ENCODE results near the gene LRFN5. TPM values are rescaled to one million over a fixed set of nuclear protein-coding genes. Genes with fewer than 3 reads are reported as not detected.

The LRFN5 gene
- total and polyA plus RNA-seq, 2 of the 8 experiments (the other 6 are each of a cell fraction or from before 2014, with no cell fraction given): 0.85 to 4.7 TPM

DNA sequence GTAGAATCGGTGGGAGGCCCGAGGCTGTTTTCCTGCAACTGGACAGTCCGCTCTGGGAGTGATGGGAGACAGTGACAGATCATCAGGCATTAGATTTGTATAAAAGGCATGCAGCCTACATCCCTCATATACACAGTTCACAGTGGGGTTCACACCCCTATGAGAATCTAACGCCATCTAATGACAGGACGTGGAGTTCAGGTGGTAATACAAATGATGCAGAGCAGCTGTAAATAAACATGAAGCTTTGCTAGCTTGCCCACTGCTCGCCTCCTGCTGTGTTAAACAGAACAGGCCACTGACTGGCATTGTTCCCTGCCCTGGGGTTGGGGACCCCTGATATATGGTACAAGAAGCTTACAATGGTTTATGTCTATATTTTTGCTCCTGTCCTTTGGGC is 179.0 kb downstream of the LRFN5 start:
- Histone ChIP-seq H3K23me2 (ENCODE audit: low read depth, low read length) (no peaks in the 10 kb centered on the region), H3K4ac (replicated peaks; ENCODE audit: insufficient read length, low read depth, low read length) (no peak overlapping the region), H3K9me3 (ENCODE audit: insufficient read depth in 2 of 2, low read depth in 1 of 2, low read length in 1 of 2) (no peaks in the 10 kb centered on the region), H3K79me1 (ENCODE audit: low read depth, low read length) (no peaks in the 10 kb centered on the region), H4K20me1 (replicated peaks in 1 of 2; ENCODE audit: control insufficient read depth in 1 of 2, insufficient read depth in 2 of 2, low read length in 2 of 2) (no peaks in the 10 kb centered on the region), H3K4me3 (ENCODE audit: extremely low read depth in 1 of 4, insufficient read depth in 2 of 4, low read depth in 3 of 4, low read length in 4 of 4) (no peak overlapping the region), H2BK120ac (replicated peaks; ENCODE audit: low read depth, low read length) (no peak overlapping the region), H3K27me3 (replicated peaks in 1 of 4; ENCODE audit: control insufficient read depth in 3 of 4, extremely low read depth in 1 of 4, insufficient read depth in 3 of 4, low read length in 3 of 4) (no peaks in the 10 kb centered on the region), H3K4me2 (ENCODE audit: insufficient read depth in 1 of 2, low read depth in 2 of 2, low read length in 2 of 2) (no peak overlapping the region), H4K91ac (replicated peaks; ENCODE audit: insufficient read length, low read length) (no peak overlapping the region), H3K56ac (replicated peaks; ENCODE audit: insufficient read length, low read depth, low read length) (no peak overlapping the region), H2BK5ac (ENCODE audit: low read depth, low read length) (no peak overlapping the region), H3K14ac (ENCODE audit: insufficient read length) (no peak overlapping the region), H2BK20ac (ENCODE audit: low read length) (no peak overlapping the region), H3K79me2 (ENCODE audit: control insufficient read depth in 1 of 2, insufficient read depth in 2 of 2, low read length in 2 of 2) (no peaks in the 10 kb centered on the region), H3K36me3 (ENCODE audit: control insufficient read depth in 2 of 4, insufficient read depth in 4 of 4, low read length in 3 of 4) (no peaks in the 10 kb centered on the region), H3K18ac (ENCODE audit: extremely low read depth, low read length) (no peak overlapping the region), H4K5ac (ENCODE audit: insufficient read length, low read depth, low read length) (no peak overlapping the region), H2AFZ (ENCODE audit: low read length) (no peak overlapping the region), H2AK5ac (ENCODE audit: low read depth, low read length) (no peak overlapping the region), H3K27ac (ENCODE audit: low read depth, low read length) (no peak overlapping the region), H3K4me1 (replicated peaks in 1 of 4; ENCODE audit: control insufficient read depth in 3 of 4, insufficient read depth in 4 of 4, low read length in 3 of 4) (no peaks in the 10 kb centered on the region), H4K8ac (ENCODE audit: extremely low read depth, insufficient read depth, low read length) (no peak overlapping the region), H3K9ac (replicated peaks in 1 of 4; ENCODE audit: extremely low read depth in 1 of 4, low read depth in 3 of 4, low read length in 3 of 4) (no peak overlapping the region), H2BK15ac (ENCODE audit: low read length) (no peak overlapping the region), H2BK12ac (ENCODE audit: low read depth, low read length) (no peak overlapping the region), H3K23ac (ENCODE audit: insufficient read length) (no peak overlapping the region)
- DNase-seq (ENCODE audit: low read depth in 1 of 2, low spot score in 2 of 2) (no peak), FAIRE-seq (no peak)
- TF ChIP-seq CBX5 (IDR thresholded peaks at IDR 0.05; ENCODE audit: low read depth, low read length) (no peak), RAD21 (IDR thresholded peaks at IDR 0.05 in 1 of 2, conservative IDR thresholded peaks at IDR 0.05 in 1 of 2; ENCODE audit: low read depth in 2 of 2, low read length in 2 of 2) (peak; percentile 37 to 42; a peak in 2 of 4 replicates)
- TF ChIP-seq, protein P1, sequence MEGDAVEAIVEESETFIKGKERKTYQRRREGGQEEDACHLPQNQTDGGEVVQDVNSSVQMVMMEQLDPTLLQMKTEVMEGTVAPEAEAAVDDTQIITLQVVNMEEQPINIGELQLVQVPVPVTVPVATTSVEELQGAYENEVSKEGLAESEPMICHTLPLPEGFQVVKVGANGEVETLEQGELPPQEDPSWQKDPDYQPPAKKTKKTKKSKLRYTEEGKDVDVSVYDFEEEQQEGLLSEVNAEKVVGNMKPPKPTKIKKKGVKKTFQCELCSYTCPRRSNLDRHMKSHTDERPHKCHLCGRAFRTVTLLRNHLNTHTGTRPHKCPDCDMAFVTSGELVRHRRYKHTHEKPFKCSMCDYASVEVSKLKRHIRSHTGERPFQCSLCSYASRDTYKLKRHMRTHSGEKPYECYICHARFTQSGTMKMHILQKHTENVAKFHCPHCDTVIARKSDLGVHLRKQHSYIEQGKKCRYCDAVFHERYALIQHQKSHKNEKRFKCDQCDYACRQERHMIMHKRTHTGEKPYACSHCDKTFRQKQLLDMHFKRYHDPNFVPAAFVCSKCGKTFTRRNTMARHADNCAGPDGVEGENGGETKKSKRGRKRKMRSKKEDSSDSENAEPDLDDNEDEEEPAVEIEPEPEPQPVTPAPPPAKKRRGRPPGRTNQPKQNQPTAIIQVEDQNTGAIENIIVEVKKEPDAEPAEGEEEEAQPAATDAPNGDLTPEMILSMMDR (IDR thresholded peaks at IDR 0.05; ENCODE audit: control extremely low read depth in 1 of 3, insufficient read depth in 1 of 3, low read depth in 1 of 3, low read length in 3 of 3): peak in 1 of 3 experiments; percentile 22; a peak in 1 of 4 replicates
- ChIA-PET CTCF (ENCODE audit: partially characterized antibody) (no interaction called here), POLR2A (ENCODE audit: partially characterized antibody) (no interaction called here)
- 79% methylated on average over 6 of the region's 6 CpGs; no CpG with 5 or more reads in 1 of the 2 experiments for WGBS, 2 experiments (ENCODE audit: extremely low coverage in 1 of 2, insufficient coverage in 1 of 2, insufficient read length in 1 of 2, insufficient replicate concordance in 2 of 2, low coverage in 1 of 2, low lambda C conversion rate in 2 of 2, missing lambda C conversion rate in 1 of 2)

Measured in H1 (cell line).